Tongue (tissue), 2 donors: ENCODE data around the gene COL7A1. TPM values are rescaled to one million over a fixed set of nuclear protein-coding genes. Genes with fewer than 3 reads are reported as not detected.

Source experiments
- DNase-seq: peaks from one replicate; pipeline ENCODE4 v3.0.0-alpha.2; 2015
- total RNA-seq: library from RNA; depleted of rRNA; stranded (reverse); fragments of >200 nt; gene quantifications from one replicate; pipeline ENCODE4 v1.2.3, GENCODE V29; 2014

COL7A1 gene
- total RNA-seq, 1 donor from 2014 or later, result 54.8 TPM

DNA sequence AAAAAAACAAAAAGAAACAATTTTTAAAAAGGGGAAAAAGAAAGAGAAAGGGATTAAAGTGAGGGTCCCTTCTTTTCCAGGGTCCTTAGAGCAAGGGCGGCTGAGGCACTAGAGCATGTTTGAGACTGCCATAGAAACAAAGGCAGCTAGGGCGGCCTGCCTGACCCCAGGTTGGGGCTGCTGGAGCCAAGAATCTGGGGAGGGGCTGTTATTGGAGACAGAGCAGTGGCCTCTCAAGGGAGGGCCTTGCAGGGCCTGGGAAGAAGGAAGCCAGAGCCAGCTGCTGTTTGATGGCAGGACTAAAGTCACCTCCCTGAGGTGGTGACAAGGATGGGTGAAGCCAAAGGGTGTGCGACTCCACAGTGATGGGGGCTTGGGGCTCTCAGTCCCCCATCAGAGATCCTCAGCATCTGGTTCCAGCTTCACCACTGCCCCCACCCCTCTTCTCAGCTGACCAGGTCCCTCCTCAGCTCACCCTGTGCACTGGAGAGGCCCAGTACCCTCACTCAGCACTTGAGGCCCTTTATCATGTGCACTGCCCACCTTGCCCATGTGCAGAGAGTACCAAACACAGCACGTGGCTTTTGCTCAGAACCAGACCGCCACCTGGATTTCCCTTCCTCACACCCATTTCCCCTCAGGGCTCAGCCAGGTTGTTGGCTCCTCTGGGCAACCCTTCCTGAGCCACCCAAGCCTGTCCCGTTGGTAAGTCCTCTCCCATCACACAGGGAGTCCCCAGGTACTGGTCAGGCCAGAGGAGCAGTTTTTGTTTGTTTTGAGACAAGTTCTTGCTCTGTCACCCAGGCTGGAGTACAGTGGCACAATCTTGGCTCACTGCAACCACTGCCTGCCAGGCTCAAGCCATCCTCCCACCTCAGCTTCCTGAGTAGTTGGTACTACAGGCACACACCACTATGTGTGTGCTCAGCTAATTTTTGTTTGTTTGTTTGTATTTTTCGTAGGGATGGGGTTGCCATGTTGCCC lies 24.7 kb upstream of the COL7A1 start:
- no peak for DNase-seq

DNA sequence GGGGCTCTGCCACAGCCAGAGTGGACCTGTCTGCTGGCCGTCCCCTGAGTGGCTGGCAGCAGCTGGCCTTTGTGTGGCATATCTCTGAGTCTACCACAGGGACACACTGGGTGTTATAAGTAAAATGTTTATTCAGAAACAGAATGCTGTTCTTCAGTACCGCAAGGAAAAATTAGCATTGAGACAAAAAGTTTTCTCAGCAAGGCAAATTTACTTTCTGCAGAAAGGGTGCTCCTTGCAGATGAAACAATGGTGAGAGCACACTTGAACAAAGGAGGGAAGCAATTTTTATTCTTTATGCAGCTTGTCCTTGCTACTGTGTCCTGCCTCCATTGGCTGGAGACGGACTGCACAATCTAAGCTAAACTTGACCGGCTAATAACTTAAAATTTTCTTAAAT lies 22.4 kb upstream of the COL7A1 start:
- no peak for DNase-seq

DNA sequence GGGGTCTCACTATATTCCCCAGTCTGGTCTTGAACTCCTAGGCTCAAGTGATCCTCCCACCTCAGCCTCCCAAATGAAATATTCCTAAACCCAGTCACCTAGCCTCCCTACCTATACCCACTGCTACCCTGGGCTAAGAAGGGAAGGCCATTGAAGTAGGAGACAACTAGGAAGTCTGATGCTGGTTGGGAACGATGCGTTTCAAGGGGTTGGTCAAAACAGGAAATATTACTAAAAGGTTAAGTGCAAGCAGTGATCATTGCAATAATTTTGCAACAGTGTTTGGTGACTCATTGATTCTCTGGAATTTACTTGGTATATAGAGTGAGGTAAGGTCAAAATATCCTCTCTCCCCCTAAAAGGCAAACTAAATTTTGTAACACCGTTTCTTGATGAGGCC lies 18.9 kb upstream of the COL7A1 start:
- DNase-seq, result no peak

DNA sequence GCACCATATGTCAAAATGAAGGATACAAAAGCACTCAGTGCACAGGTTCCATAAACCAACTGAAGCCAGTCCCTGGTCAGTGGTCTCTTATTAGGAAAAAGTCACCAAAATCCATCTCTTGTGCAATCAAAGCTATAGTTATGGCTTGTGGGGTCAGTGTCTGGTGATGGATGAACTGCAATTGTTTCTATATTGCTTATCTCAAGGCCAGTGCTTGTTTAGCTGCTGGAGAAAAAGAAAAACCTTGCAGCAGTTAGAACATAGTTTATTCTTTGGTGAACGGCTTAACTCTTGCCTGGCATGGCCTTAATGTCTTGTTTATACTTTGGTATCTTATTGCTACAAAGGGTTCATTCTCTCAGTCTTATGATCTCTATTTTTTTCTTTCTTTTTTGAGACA lies 17.2 kb upstream of the COL7A1 start:
- DNase-seq, result no peak

DNA sequence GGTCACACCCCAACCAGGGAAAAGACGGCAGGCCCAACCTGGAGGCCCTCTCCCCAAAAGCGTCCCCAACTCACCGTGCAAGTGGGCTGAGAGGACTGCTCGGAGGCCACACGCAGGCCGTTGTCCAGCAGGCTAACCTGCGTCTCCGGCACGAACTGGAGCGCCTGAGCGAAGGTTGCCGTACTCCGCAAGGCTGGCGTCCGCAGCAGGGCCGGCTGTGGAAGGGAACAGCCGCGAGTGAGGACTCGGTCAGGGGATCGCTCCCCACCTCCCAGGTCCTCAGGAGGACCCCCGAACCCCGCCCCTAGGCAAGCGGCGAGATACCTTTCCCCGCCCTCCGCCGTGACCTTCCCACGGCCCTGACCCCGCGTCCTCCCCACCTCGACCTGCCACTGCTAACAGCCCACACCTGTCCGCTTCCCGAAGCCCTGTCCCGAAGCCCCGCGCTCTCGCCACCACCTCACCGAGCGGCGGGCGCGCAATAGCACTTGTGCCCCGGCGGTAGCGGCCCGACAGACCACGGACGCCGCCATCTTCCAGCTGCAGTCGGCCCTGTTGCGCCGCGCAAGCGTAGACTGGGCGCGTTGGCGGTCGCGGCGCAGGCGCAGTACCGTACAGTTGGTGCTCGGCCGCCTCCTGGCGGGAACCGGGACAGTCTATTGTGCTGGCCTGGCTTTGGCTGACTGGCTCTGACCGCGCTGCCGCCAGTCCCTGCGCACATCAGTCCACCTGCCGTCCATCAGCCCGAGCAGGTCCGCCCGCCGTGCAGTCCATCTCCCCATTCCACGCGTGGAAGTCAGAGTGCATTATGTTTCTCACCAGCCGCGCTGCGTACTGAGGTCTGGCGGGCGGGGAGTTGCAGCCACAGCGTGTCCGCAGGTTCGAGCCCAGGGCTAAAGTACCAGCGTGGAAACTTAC lies 14.2 kb upstream of the COL7A1 start, which contains the start of gene UQCRC1:
Gene UQCRC1, minus strand, starts transcription at position 559 of the 918 bp plus-strand sequence. Its CDS starts 26 bp downstream, at position 533.
- DNase-seq, result peak; percentile 97

DNA sequence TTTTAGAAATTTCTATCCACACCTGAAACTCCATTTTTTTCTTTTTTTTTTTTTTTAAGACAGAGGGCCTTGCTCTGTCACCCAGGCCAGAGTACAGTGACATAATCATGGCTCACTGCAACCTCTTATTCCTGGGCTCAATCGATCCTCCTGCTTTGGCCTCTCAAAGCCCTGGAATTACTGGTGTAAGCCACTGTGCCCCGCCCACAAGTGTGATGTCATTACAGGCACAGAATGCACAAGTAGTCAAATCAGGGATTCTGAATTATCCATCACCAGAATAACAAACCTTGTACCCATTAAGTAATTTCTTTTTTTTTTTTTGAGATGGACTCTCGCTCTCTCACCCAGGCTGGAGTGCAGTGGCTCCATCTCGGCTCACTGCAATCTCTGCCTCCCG lies 12.4 kb upstream of the COL7A1 start:
- no peak for DNase-seq

DNA sequence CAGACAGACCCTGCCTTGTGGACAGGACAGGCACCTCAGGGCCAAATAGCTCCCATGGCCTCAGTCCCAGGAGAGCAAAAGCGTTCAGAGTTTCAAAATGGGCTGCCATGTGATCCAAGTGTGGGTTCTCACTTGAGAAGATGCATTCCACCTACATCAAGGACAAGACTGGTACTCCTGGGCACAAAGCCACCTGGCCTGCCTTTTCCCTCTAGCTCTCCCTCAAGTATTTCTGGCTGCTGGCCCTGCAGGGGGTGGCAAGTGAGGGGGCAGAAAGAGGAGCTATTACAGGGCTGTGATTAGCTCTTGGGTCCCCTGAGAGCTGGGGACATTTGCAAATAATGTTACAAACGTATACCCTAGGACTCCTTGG lies 6.5 kb upstream of the COL7A1 start:
- DNase-seq, result no peak

DNA sequence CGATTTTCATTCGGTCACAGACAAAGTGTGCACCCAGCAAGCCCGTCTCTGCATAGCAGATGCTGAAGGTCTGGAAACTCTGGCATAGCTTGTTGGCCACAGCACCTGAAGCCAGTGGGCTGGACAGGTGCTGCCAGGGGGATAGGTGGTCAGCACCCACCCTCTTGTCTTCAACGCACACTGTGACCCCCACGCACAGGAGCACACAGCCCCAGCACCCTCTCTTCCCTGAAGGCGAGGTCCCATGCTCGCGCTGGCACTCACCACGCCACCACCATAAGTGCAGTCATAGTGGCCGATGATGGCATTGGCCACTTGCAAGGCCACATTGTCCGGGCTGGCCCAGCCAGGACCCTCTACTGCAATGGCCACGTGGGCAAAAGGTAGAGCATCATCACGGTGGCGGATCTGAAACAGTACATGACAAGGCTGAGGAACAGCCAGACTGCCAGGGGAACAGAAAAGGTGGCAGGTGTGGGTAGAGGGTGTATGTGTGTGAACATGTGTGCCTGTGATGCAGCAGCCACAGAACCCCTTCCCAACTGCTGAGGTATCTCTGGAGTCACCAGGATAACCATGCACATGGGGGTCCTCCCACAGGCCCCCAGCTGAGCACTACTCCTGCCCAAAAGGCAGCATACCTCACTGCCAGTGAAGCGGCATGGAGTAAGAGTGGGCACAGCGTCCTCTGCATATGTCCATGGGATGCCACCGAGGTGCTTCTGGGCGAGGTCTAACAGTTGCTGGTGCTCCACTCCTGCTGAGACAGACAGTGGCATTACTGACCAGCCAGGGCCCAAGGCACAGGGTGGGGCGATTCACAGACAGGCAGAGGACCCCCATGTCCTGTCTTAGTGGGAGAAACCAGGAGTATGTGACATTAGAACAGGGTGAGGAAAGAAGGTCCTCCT lies 5.8 kb upstream of the COL7A1 start:
- no peak for DNase-seq

DNA sequence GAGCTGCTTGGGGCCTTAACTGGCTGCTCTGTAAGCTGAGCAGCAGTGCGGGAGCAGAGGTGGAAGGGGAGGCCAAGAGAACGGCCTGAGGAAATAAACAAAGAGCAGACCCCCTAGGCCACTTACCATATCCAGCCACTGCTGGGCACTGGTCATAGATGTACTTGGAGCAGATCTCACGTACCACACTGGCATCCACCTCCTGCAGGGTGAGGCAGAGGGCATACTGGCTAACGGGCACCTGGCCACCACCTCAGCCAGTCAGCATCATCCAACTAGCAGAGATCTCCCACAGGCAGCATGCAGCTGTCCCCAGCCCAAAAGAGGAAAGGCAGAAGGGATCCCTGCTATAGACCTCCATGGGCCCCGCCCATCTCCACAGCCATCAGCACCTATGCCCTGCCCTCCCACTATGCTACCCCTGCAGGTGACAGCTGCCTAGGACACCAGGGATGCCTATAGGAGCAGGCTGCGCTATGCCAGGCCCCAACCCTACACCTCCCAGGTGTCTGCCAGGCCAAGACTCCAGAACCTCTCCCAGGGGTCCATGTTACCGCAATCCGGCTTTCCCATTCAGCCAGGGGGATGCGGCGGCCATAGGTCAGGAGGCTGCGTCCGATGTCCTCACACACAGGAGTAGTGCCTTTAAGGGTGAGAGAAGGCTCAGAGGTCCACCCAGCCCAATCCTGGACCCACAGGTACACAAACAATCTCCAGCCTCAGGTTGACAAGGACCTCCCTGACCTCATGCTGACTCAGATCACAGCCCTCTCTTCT lies 4.6 kb upstream of the COL7A1 start:
- peak; percentile 5 for DNase-seq

DNA sequence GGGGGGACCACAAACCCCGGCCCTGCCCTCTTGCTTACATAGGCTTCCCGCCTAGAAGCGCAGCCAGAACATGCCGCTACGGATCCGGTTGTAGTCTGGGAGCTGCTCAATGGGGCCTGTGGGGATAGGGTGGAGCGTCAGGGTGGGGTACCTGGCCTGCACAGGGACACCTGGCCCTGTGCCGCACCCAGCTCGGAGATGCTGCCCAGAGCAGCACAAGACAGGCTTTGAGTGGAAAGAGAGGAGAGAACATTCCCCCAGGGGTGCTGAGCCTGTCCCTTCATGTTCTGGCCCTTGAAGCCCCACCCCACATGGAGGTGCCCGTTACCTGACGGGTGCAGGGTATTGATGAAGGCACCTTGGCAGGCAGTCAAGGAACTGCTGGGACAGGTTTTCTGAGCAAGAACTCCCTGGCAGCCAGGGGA lies 4.0 kb upstream of the COL7A1 start:
- peak; percentile 76 for DNase-seq

DNA sequence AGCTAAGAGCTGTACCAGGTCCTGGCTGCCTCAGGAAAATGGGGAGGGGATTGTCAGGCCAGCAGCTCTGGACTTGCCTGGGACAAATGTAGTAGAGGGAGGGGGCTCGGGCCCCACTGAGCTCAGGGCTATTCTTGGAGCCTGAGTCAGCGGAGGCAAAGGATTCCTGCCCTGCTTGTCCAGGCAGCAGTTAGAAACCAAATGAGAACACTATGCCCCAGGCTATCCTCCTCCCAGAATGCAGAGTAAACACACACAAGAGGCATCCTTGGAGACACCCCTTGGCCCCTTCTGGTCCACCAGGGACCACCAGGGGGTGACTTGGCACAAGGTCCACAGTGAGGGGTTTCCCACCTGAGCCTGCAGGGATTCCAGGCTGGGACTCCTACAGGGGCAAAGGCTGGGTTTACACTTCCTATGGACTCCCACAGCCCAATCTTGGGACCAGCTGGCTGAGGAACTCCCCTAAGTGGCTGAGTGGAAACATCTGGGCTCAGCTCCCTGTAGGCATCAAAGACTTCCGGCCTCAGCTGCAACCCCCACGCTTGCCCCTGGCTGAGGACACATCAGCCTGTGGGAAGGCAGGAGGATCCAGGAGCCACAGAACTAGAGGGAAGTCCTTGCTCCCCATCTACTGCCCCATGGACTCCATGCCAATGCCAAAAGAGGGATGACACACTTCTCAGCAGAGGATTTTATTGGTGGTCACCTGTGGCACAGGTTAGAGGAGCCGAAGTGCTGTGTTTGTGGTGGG lies 3.4 kb upstream of the COL7A1 start:
- peak; percentile 85 for DNase-seq

DNA sequence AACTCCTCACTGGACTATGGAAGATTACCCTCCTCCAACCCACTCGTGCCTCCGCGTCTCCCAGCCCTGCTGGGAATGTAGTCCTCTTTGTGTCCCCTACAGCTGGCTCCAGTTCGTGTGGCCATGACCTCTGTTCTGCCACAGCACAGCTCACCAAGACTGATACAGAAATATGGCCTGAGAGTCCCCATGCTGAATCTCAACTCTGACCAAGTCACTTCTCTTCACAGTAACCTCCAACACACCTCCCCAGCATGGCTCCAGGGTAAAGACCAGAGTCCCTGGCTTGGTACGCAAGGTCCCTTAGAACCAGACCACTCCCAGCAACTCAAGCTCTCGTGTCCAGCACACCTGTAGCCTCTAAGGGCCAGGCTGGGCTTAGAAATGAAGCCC lies 2.3 kb upstream of the COL7A1 start:
- DNase-seq, result no peak

DNA sequence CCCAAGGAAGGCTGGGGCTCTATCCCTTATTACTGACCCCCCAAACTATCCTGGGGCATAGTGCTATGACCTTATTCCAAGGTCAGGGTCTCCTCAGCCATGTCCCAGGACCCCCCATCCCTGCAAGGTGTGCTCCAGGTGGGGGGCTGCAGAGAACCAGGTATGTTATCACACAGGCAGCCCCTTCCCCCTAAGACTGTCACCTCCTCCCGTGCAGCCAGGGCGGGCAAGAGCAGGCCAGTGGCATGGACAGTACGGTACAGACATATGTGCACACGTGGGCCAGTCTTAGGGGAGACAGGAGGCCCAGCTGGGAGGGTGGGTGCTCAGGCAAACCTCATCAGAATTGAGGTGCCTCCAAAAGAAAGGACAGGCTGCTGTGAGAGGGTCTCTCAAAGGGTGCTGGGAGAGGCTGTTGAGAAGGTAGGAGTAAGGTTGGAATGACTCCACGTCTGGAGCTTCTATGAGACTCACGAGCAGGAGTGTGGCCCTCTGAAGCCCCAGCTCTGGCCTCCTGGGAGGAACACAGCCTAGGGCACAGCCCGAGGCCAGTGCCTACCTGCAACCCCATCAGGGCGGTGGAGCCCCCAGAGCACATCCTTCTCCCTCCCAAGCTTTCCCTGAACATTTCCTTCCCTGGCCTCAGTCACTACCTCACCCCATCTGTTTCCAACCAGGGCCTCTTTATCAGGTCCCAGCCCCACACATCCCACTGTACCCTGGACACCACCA lies 1.7 kb upstream of the COL7A1 start:
- DNase-seq, result no peak

DNA sequence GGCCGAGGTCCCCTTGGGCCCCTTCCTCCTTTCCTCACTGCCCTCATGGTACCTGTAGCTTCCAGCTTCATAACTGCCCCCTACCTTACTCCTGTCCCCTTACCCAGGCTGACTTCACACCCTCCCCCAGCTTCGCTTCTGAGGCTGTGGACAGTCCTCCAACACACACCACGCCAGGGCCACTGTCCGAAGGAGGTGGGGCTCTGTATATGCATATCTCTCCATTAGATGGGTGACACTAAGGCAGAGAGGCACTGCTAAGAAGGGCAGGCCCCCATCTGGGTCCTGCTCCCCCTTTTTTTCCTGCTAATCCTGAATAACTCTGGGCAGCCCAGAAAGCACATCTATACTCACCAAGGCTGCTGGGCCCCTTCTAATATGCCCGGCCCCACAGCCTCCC lies 1.0 kb upstream of the COL7A1 start:
- no peak for DNase-seq

DNA sequence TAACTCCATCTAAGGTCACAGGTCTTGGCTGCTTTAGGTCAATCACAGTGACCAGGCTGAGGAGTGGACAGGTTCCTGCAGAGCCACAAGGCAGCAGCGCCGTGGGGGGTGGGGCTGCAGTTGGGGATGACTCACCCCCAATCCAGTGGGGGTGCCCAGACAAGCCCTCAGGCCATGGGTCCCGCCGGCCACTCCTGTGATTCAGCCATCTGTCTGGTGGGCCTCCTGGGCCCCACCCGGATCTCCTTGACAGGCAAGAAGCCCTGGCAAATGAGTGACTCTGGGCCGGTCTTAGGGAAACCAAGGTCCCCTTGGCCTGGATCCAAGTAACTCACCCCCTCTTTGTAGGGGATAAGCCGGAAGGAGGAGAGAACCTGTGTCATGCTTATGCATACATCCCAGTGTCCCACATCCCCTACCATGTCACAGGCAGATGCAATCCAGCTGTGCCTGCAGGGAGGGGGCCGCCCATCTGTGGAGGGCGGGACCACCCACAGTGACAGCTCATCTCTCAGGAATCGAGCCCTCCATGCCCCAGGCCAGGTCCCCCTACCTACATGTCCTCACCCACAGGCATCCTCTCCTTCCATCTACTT lies 495 bp upstream of the COL7A1 start:
- peak; percentile 57 for DNase-seq

DNA sequence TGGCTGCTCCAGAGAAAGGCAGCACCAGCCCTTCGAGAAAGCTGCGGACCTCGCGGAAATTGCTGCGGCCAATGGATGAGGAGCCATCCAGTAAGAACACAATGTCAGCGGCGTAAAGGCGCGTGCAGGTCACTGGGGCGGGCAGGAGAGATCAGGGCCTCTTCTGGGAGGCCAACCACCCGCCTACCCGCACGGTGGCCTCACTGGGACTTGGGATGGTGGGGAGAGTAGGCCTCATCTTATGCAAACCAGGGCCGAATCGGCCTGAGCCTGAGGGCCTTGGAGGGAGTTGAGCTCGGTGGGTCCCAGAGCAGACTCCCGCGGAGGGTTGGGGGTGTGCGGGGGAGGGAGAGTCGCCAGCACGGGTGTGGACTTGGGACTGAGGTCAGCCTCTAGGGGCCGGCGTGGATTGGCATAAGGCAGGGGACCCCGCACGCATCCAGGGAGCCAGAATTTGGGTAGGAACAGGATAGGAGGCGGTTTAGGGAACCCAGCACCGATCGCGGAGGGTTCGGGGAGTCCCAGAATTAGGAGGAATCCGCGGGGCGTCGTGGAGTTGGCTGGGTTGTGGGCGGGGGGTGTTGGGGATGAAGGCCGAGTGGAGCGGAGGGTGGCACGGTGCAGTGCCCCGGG lies 596 bp downstream of the COL7A1 start:
- no peak for DNase-seq

DNA sequence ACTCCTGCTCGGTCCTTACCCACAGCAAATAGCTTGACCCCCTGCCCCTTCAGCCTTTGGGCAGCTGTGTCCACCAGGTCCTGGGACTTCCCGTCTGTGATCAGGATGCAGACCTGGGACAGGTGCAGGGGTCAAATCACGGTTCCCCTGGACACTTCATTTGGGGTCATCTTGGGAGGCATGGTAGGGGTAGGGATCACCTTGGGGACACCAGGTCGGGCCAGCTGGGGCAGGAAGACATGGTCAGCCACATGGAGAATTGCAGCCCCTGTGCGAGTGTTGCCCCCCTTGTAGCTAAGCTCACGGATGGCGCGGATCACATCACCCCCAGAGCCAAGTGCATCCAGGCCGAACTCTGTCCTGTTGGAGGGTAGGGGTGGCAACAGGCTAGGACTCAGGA lies 1.8 kb downstream of the COL7A1 start:
- DNase-seq, result no peak

DNA sequence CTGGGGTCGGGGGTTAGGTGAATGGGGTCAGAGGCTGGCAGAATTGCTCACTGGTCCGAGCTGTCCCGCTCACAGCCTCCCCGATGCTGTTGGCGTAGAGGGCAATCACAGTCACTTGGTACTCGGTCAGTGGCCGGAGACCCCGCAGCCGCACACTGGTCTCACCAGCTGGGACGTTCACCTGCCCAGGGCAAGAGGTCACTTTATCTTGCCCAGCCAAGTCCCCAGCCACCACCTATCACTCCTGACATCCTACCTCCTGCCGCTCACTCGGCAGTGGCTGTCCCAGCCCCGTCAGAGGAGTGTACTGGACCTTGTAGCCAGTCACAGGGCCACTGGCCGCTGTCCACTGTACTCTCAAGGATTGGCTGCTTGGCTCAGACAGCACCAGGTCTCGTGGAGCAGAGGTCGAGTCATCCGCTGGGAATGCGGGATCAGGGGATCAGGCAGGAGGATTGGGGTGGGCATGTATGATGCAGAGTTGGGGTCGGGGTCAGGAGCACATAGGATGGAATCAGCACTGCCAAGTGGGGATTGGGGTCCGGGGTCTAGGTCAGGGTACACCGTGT lies 2.5 kb downstream of the COL7A1 start:
- DNase-seq, result no peak
